Measurements from ENCODE around the gene SERINC2. TPM values are rescaled to one million over a fixed set of nuclear protein-coding genes. Genes with fewer than 3 reads are reported as not detected.

Gene SERINC2
- total and polyA plus RNA-seq, 2 experiments from 2014 or later = 20.5 to 23.3 TPM

DNA sequence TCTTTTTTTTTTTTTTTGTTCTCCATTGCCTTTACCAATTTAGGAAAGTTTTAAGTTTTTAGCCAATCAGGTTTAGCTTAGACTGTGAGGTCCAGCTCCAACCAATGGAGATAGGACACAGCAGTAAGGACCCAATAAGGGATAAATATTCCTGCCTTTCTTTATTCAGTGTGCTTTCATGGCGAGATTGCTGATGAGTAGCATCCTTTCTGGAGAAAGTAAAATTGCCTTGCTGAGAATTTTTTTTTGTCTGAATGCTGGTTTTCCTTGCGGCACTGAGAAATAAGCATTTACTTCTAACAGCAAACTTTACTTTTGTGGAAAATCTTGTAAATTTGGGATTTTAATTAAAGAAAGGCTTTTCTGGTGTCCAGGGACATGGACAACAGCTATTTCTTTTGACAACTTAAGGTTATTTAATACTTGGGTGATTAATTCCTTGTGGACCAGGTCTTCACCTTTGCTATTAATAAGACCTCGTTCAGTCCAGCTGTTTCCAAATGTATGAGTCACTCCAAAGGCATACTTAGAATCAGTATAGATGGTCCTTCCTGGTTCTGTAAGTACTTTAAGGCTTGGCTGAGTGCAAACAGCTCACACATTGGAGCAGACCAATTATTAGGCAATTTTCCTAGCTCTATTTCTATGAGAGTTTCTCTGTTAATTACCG, 54.1 kb downstream of the SERINC2 start:
- H3K4me3 Mint-ChIP-seq = no peak overlapping the region

More for the DNA sequence above, 54.1 kb downstream of the SERINC2 start:
- no peaks in the 10 kb centered on the region for H4K20me1 ChIP-seq (replicated peaks; ENCODE audit: insufficient read depth)
- peaks cover 9% of the 10 kb centered on the region; the same call in 2 of the 3 replicates for H3K4me1 Mint-ChIP-seq
- no peak overlapping the region for H3K4me3 ChIP-seq
- ATAC-seq (no peak), DNase-seq (ENCODE audit: low spot score) (peak; percentile 35)
- peaks cover 14% of the 10 kb centered on the region; the same call in 1 of the 2 replicates for H3K36me3 ChIP-seq (ENCODE audit: insufficient read depth)
- no peaks in the 10 kb centered on the region for H3K79me2 ChIP-seq (replicated peaks; ENCODE audit: insufficient read depth)
- no peaks in the 10 kb centered on the region for H3K27me3 ChIP-seq (ENCODE audit: insufficient read depth)
- H3K9me3 Mint-ChIP-seq = peaks cover 28% of the 10 kb centered on the region
- peaks cover 6% of the 10 kb centered on the region for H3K27me3 Mint-ChIP-seq (ENCODE audit: insufficient read depth, low read depth, poor library complexity)
- peaks cover 8% of the 10 kb centered on the region; the same call in 2 of the 3 replicates for H3K36me3 Mint-ChIP-seq (ENCODE audit: low read depth)
- H3K4me2 ChIP-seq = no peak overlapping the region
- H2AFZ ChIP-seq = no peak overlapping the region
- no peak overlapping the region for H3K27ac ChIP-seq (ENCODE audit: low read depth)
- TF ChIP-seq EZH2 (IDR thresholded peaks at IDR 0.05; ENCODE audit: low read depth, unreplicated experiment) (no peak), ZNF114 (CRISPR knock-in tag; IDR thresholded peaks at IDR 0.05) (no peak), STAT1 (IDR thresholded peaks at IDR 0.05; ENCODE audit: unreplicated experiment) (no peak), JUNB (IDR thresholded peaks at IDR 0.05; ENCODE audit: unreplicated experiment) (no peak), CREB1 (CRISPR knock-in tag; IDR thresholded peaks at IDR 0.05; ENCODE audit: low read depth) (no peak), POLR2AphosphoS5 (IDR thresholded peaks at IDR 0.05; ENCODE audit: low read depth) (no peak), EZH2phosphoT487 (IDR thresholded peaks at IDR 0.05; ENCODE audit: unreplicated experiment) (no peak), NANOG (IDR thresholded peaks at IDR 0.05; ENCODE audit: borderline replicate concordance) (no peak), ZNF331 (CRISPR knock-in tag; IDR thresholded peaks at IDR 0.05; ENCODE audit: low read depth) (no peak)
- TF ChIP-seq, protein P1, sequence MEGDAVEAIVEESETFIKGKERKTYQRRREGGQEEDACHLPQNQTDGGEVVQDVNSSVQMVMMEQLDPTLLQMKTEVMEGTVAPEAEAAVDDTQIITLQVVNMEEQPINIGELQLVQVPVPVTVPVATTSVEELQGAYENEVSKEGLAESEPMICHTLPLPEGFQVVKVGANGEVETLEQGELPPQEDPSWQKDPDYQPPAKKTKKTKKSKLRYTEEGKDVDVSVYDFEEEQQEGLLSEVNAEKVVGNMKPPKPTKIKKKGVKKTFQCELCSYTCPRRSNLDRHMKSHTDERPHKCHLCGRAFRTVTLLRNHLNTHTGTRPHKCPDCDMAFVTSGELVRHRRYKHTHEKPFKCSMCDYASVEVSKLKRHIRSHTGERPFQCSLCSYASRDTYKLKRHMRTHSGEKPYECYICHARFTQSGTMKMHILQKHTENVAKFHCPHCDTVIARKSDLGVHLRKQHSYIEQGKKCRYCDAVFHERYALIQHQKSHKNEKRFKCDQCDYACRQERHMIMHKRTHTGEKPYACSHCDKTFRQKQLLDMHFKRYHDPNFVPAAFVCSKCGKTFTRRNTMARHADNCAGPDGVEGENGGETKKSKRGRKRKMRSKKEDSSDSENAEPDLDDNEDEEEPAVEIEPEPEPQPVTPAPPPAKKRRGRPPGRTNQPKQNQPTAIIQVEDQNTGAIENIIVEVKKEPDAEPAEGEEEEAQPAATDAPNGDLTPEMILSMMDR (conservative IDR thresholded peaks at IDR 0.05; ENCODE audit: low read depth in 2 of 2) = no peak
- TF ChIP-seq, protein P2, sequence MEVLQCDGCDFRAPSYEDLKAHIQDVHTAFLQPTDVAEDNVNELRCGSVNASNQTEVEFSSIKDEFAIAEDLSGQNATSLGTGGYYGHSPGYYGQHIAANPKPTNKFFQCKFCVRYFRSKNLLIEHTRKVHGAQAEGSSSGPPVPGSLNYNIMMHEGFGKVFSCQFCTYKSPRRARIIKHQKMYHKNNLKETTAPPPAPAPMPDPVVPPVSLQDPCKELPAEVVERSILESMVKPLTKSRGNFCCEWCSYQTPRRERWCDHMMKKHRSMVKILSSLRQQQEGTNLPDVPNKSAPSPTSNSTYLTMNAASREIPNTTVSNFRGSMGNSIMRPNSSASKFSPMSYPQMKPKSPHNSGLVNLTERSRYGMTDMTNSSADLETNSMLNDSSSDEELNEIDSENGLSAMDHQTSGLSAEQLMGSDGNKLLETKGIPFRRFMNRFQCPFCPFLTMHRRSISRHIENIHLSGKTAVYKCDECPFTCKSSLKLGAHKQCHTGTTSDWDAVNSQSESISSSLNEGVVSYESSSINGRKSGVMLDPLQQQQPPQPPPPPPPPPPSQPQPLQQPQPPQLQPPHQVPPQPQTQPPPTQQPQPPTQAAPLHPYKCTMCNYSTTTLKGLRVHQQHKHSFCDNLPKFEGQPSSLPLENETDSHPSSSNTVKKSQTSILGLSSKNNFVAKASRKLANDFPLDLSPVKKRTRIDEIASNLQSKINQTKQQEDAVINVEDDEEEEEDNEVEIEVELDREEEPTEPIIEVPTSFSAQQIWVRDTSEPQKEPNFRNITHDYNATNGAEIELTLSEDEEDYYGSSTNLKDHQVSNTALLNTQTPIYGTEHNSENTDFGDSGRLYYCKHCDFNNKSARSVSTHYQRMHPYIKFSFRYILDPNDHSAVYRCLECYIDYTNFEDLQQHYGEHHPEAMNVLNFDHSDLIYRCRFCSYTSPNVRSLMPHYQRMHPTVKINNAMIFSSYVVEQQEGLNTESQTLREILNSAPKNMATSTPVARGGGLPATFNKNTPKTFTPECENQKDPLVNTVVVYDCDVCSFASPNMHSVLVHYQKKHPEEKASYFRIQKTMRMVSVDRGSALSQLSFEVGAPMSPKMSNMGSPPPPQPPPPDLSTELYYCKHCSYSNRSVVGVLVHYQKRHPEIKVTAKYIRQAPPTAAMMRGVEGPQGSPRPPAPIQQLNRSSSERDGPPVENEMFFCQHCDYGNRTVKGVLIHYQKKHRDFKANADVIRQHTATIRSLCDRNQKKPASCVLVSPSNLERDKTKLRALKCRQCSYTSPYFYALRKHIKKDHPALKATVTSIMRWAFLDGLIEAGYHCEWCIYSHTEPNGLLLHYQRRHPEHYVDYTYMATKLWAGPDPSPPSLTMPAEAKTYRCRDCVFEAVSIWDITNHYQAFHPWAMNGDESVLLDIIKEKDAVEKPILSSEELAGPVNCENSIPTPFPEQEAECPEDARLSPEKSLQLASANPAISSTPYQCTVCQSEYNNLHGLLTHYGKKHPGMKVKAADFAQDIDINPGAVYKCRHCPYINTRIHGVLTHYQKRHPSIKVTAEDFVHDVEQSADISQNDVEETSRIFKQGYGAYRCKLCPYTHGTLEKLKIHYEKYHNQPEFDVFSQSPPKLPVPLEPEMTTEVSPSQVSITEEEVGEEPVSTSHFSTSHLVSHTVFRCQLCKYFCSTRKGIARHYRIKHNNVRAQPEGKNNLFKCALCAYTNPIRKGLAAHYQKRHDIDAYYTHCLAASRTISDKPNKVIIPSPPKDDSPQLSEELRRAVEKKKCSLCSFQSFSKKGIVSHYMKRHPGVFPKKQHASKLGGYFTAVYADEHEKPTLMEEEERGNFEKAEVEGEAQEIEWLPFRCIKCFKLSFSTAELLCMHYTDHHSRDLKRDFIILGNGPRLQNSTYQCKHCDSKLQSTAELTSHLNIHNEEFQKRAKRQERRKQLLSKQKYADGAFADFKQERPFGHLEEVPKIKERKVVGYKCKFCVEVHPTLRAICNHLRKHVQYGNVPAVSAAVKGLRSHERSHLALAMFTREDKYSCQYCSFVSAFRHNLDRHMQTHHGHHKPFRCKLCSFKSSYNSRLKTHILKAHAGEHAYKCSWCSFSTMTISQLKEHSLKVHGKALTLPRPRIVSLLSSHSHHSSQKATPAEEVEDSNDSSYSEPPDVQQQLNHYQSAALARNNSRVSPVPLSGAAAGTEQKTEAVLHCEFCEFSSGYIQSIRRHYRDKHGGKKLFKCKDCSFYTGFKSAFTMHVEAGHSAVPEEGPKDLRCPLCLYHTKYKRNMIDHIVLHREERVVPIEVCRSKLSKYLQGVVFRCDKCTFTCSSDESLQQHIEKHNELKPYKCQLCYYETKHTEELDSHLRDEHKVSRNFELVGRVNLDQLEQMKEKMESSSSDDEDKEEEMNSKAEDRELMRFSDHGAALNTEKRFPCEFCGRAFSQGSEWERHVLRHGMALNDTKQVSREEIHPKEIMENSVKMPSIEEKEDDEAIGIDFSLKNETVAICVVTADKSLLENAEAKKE (CRISPR knock-in tag; IDR thresholded peaks at IDR 0.05) = no peak
- TF ChIP-seq, protein P3, sequence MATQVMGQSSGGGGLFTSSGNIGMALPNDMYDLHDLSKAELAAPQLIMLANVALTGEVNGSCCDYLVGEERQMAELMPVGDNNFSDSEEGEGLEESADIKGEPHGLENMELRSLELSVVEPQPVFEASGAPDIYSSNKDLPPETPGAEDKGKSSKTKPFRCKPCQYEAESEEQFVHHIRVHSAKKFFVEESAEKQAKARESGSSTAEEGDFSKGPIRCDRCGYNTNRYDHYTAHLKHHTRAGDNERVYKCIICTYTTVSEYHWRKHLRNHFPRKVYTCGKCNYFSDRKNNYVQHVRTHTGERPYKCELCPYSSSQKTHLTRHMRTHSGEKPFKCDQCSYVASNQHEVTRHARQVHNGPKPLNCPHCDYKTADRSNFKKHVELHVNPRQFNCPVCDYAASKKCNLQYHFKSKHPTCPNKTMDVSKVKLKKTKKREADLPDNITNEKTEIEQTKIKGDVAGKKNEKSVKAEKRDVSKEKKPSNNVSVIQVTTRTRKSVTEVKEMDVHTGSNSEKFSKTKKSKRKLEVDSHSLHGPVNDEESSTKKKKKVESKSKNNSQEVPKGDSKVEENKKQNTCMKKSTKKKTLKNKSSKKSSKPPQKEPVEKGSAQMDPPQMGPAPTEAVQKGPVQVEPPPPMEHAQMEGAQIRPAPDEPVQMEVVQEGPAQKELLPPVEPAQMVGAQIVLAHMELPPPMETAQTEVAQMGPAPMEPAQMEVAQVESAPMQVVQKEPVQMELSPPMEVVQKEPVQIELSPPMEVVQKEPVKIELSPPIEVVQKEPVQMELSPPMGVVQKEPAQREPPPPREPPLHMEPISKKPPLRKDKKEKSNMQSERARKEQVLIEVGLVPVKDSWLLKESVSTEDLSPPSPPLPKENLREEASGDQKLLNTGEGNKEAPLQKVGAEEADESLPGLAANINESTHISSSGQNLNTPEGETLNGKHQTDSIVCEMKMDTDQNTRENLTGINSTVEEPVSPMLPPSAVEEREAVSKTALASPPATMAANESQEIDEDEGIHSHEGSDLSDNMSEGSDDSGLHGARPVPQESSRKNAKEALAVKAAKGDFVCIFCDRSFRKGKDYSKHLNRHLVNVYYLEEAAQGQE (IDR thresholded peaks at IDR 0.05; ENCODE audit: unreplicated experiment) = no peak
- TF ChIP-seq, protein P4, sequence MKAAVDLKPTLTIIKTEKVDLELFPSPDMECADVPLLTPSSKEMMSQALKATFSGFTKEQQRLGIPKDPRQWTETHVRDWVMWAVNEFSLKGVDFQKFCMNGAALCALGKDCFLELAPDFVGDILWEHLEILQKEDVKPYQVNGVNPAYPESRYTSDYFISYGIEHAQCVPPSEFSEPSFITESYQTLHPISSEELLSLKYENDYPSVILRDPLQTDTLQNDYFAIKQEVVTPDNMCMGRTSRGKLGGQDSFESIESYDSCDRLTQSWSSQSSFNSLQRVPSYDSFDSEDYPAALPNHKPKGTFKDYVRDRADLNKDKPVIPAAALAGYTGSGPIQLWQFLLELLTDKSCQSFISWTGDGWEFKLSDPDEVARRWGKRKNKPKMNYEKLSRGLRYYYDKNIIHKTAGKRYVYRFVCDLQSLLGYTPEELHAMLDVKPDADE (IDR thresholded peaks at IDR 0.05) = no peak
- no peaks in the 10 kb centered on the region for H3K4me1 ChIP-seq (ENCODE audit: insufficient read depth)
- no peak overlapping the region for H3K27ac Mint-ChIP-seq
- H3K9me2 ChIP-seq (ENCODE audit: insufficient read depth) = 0 out of 2 replicates have a peak, but pooled peaks cover 10% of the 10 kb centered on the region
- H3F3A ChIP-seq (replicated peaks; ENCODE audit: low read depth) = no peaks in the 10 kb centered on the region

All from GM23338 (cell line).